Lower leg skin (tissue), 3 donors: Measurements from ENCODE around the gene TBC1D24.

ENCODE experiments used
- POLR2A ChIP-seq, 2 donors: fragments of 450-650 bp; IDR thresholded peaks; one replicate each; pipeline ENCODE4 v1.6.1; 2016 to 2017; ENCODE audit warnings: antibody characterized with exemption in 2 of 2, mild to moderate bottlenecking in 1 of 2, moderate library complexity in 1 of 2
- TF ChIP-seq, protein P1 (sequence below), 3 donors: fragments of 450-650 bp; IDR thresholded peaks; one replicate each; pipeline ENCODE4 v1.5.1; 2016; ENCODE audit warnings: antibody characterized with exemption in 3 of 3, mild to moderate bottlenecking in 3 of 3, moderate library complexity in 2 of 3

GRCh38 chr16:2443555-2443954 is 31.4 kb upstream of the TBC1D24 start:
- TF ChIP-seq POLR2A (IDR thresholded peaks at IDR 0.05), result no peak
- TF ChIP-seq, protein P1, sequence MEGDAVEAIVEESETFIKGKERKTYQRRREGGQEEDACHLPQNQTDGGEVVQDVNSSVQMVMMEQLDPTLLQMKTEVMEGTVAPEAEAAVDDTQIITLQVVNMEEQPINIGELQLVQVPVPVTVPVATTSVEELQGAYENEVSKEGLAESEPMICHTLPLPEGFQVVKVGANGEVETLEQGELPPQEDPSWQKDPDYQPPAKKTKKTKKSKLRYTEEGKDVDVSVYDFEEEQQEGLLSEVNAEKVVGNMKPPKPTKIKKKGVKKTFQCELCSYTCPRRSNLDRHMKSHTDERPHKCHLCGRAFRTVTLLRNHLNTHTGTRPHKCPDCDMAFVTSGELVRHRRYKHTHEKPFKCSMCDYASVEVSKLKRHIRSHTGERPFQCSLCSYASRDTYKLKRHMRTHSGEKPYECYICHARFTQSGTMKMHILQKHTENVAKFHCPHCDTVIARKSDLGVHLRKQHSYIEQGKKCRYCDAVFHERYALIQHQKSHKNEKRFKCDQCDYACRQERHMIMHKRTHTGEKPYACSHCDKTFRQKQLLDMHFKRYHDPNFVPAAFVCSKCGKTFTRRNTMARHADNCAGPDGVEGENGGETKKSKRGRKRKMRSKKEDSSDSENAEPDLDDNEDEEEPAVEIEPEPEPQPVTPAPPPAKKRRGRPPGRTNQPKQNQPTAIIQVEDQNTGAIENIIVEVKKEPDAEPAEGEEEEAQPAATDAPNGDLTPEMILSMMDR (IDR thresholded peaks at IDR 0.05), result no peak
